Activated naive CD4-positive, alpha-beta T cell treated with anti-CD3 and anti-CD28 coated beads for 36 hours (primary cell): ENCODE data around the gene COX6B2. TPM values are rescaled to one million over a fixed set of nuclear protein-coding genes. Genes with fewer than 3 reads are reported as not detected.
A peak's percentile ranks its signal among the peaks of the same experiment; 100 is the strongest.
"Not testable (repeated sequence)": the region's sequence is repeated elsewhere in the genome, so short reads cannot be mapped to it uniquely, and the experiment has no call there.

Experiments
- CTCF ChIA-PET: fragments of 350-600 bp; sonication (Branson Sonifier 250); formaldehyde crosslinking; loops from one replicate; lab custom pipeline; 2021; ENCODE audit warnings: antibody characterized with exemption; lab: Charles Lee
- DNase-seq: peaks from one replicate; pipeline ENCODE4 v3.0.0-alpha.2; 2020
- H3K27ac Mint-ChIP-seq: one replicate; pipeline ENCODE4 v1.8.0; 2021; ENCODE audit warnings: mild to moderate bottlenecking, mixed read lengths
- H3K27me3 Mint-ChIP-seq: one replicate; pipeline ENCODE4 v1.8.0; 2021; ENCODE audit warnings: low read depth, mixed read lengths
- H3K36me3 Mint-ChIP-seq: one replicate; pipeline ENCODE4 v1.8.0; 2021; ENCODE audit warnings: low read depth, mixed read lengths
- H3K4me1 Mint-ChIP-seq: one replicate; pipeline ENCODE4 v1.8.0; 2021; ENCODE audit warnings: low read depth, mixed read lengths
- H3K4me3 Mint-ChIP-seq: one replicate; pipeline ENCODE4 v1.8.0; 2021; ENCODE audit warnings: mild to moderate bottlenecking, moderate library complexity, mixed read lengths
- H3K9me3 Mint-ChIP-seq: one replicate; pipeline ENCODE4 v1.8.0; 2021; ENCODE audit warnings: mixed read lengths
- intact Hi-C: fragments of 100-400 bp; cut with micrococcal nuclease; formaldehyde crosslinking; loops from one replicate; pipeline ENCODE4 v1.15.1; 2023
- total RNA-seq, 2 experiments: library from RNA; stranded (reverse); gene quantifications; one replicate each; pipeline ENCODE4 v1.2.3, GENCODE V29; 2021

The COX6B2 gene
- total RNA-seq, 2 experiments from 2014 or later: 0.57 to 0.64 TPM

DNA sequence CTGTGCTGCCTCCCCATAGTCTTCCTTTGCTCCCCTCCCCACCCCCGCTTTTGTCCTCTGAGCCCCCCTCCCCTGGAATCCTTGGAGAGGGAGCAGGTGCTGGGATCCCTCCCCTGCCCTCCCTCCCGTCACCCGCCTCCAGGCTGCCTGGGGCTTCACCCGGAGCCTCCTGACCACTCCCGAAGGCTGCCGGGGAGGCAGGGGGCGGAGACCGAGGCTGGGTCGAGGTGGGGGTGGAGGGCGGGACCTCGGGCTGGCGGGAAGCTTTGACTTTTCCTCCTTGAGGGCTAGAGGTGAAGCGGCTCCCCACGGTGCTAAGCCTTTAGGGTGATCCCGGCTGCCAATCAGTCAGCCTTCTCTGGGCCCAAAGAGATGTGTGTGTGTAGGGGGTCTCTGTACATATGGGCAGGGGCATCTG is 13.3 kb downstream of the COX6B2 start:
- DNase-seq: peak; percentile 86
- no peaks in the 10 kb centered on the region for H3K27me3 Mint-ChIP-seq
- intact Hi-C loops: no loop called here
- CTCF ChIA-PET: interaction anchor here (1.4 kb wide), 1 partner anchor 43 kb away, joined by 5 read pairs; the partner anchor contains the start of gene TMEM238
- H3K4me1 Mint-ChIP-seq: peaks cover 12% of the 10 kb centered on the region
- H3K9me3 Mint-ChIP-seq: no peaks in the 10 kb centered on the region
- peak overlapping the region; percentile 27 for H3K27ac Mint-ChIP-seq
- H3K4me3 Mint-ChIP-seq: peak overlapping the region; percentile 90
- peaks cover 12% of the 10 kb centered on the region for H3K36me3 Mint-ChIP-seq

DNA sequence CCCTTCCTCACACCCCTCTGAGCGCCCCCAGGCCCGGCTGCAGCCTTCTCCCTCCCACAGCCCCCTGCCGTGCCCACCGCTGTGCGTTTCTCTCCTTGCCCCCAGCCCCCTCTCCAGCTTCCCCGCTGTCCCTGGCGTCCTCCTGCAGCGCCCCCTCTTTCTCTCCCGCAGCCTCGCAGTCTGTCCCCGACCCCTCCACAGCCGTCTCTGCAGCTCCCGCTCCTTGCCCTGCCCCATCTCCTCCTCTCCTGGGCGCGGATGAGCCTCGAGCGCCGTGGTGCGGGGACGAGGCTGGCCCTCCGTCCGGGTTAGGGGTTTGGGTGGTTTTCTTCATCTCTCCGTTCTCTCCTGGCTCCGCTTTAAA is 13.8 kb downstream of the COX6B2 start:
- H3K9me3 Mint-ChIP-seq: no peaks in the 10 kb centered on the region
- peak overlapping the region; percentile 3 for H3K27ac Mint-ChIP-seq
- H3K4me3 Mint-ChIP-seq: peak overlapping the region; percentile 90
- intact Hi-C loops: no loop called here
- CTCF ChIA-PET: interaction anchor here (1.4 kb wide), 1 partner anchor 44 kb away, joined by 5 read pairs; the partner anchor contains the start of gene TMEM238
- H3K4me1 Mint-ChIP-seq: peaks cover 12% of the 10 kb centered on the region
- DNase-seq: peak; percentile 47
- H3K27me3 Mint-ChIP-seq: no peaks in the 10 kb centered on the region
- H3K36me3 Mint-ChIP-seq: peaks cover 12% of the 10 kb centered on the region

DNA sequence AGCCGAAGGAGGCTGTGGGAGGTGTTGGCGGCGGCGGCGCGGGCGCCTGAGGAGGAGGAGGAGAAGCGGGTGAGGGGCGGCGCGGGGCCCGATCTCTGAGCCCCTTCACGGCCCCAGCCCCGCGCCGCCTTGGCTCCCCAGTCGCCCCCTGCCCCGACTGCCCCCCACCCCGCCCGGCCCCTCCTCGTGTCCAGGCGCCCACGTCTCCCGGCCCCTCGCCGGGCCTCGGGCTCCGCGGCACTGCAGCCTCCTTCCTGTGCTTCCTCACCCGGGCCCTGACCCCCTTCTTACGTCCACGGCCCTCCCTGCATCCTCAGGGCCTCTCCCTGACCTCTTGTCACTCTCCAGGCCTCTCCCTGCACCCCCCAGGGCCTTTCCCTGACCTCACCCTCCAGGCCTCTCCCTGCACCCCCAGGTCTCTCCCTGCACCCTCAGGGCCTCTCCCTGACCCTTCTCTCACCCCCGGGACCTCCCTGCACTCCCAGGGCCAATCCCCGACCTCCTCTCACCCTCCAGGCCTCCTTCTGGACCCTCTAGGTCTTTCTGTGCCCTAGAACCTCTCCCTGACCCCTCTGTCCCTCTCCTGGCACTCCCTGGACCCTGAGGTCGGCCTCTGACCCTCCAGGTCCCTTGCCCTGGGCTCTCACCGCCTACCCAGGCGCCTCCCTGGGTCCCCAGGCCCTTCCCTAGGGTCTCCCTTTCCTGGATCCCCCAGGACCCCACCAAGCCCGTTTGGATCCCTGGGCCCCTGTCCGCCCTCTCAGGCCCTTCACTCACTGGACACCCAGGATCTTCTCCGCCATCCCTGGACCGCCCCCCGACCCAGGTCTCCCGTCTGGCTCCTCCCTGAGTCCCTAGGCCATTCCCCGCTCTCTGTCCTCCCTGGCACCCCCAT is 14.4 kb downstream of the COX6B2 start:
- peaks cover 12% of the 10 kb centered on the region for H3K4me1 Mint-ChIP-seq
- peak; percentile 63 for DNase-seq
- intact Hi-C loops: loop anchor here (1.0 to 5.0 kb wide), 14 partner anchors 14 to 875 kb away; partner anchors contain the start of genes COX6B2, FIZ1, HSPBP1 and ISOC2

DNA sequence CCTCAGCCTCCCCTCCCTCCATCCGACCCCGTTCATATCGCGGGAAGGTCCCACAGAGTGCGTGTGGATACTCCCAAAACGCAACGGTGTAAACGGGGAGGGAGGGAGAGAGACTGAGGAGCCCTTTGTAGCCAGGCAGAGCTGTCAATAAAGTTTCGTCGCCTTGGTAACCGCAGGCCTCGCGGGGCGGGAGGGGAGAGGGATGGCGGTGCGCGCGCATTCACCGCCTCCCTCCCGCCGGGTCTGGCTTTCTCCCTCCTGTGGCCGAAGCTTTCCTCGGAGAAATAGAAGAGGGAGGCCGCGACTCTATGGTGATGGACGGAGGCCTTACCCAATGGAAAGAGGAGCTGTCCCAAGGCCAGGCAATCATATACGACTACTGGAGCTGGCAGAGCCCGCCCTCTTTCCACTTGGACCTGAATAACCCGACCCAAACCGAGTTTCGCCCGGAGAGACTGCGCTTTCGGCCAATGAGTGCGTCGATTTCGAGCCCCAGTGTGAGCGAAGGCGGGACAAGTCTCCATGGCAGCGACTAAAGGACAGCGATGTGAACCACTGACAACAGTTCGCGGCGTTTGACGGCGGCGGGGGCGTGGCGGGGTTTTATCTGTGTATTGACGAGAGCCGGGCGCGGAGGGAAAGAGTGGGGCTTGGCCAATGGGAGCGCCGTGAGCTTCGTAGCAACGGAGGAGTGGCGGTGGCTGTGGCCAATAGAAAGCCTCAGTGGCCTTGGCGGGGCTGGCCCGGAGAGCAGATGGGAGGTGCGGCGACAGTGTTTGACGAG is 15.2 kb downstream of the COX6B2 start, which contains the start of gene KMT5C:
Gene KMT5C, plus strand, starts transcription at position 772 of the 784 bp plus-strand sequence. CDS start 2,061 bp downstream, outside the sequence.
- Mint-ChIP-seq H3K4me3 (peak within 1 kb of the TSS; percentile 90), H3K4me1 (peaks cover 12% of the 10 kb centered on the region), H3K27ac (peak within 1 kb of the TSS; percentile 92), H3K9me3 (no peaks in the 10 kb centered on the region), H3K36me3 (peaks cover 12% of the 10 kb centered on the region), H3K27me3 (no peaks in the 10 kb centered on the region)
- intact Hi-C loops: loop anchor here (1.0 to 5.0 kb wide), 14 partner anchors 15 to 874 kb away; partner anchors contain the start of genes COX6B2, FIZ1, HSPBP1 and ISOC2
- CTCF ChIA-PET: interaction anchor here (1.0 to 1.8 kb wide), 4 partner anchors 19 to 83 kb away, joined by 3 read pairs; partner anchors contain the start of gene HSPBP1
- DNase-seq: peak; percentile 100

More for the DNA sequence above, 14.4 kb downstream of the COX6B2 start:
- Mint-ChIP-seq H3K9me3 (no peaks in the 10 kb centered on the region), H3K4me3 (peak overlapping the region; percentile 90), H3K36me3 (peaks cover 12% of the 10 kb centered on the region), H3K27ac (peak overlapping the region; percentile 92), H3K27me3 (no peaks in the 10 kb centered on the region)
- CTCF ChIA-PET: interaction anchor here (1.0 to 1.4 kb wide), 3 partner anchors 19 to 44 kb away, joined by 3 to 5 read pairs (median 3); partner anchors contain the start of gene TMEM238

DNA sequence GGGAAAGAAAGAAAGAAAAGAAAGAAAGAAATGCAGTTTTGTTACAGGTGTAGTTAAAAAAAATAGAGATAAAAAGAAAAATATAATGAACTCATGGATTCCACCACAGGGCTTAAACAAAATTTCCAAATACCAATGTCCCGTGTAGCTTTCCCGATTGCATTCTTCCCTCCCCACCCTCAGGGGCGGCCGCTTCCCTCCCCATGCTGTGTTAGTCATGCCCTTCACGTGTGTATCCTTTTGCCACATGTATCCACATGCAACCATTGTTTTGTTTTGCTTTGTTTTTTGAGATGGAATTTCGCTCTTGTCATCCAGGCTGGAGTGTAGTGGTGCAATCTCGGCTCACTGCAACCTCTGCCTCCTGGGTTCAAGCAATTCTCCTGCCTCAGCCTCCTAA is 18.4 kb downstream of the COX6B2 start:
- no peak for DNase-seq
- Mint-ChIP-seq H3K27ac (no peak overlapping the region), H3K4me3 (no peak overlapping the region), H3K4me1 (peaks cover 7% of the 10 kb centered on the region), H3K27me3 (peaks cover 5% of the 10 kb centered on the region), H3K36me3 (no peaks in the 10 kb centered on the region), H3K9me3 (no peaks in the 10 kb centered on the region)
- intact Hi-C loops: loop anchor here (5.0 kb wide), 1 partner anchor 316 kb away; no protein-coding TSS in a partner anchor
- CTCF ChIA-PET: interaction anchor here (1.7 kb wide), 1 partner anchor 34 kb away, joined by 5 read pairs; no protein-coding TSS in a partner anchor

DNA sequence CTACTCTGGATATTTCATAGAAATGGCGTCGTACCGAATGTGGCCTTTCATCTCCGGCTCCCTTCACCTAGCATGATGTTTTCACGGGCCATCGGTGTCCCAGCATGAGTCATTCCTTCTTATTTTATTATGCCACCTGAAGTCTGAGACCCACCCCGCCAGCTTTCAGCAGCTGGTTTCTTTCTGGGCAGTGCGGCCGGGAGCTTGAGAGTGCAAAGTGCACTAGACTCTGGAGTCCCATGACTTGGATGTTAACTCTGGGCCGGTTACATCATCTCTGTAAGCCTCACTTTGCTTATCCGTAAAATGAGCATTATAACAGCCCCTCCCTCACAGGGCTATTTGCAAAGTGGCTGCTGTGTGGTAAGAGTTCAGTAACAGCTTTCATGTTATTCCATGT is 20.6 kb downstream of the COX6B2 start:
- Mint-ChIP-seq H3K36me3 (no peaks in the 10 kb centered on the region), H3K9me3 (no peaks in the 10 kb centered on the region), H3K4me3 (no peak overlapping the region), H3K4me1 (peaks cover 5% of the 10 kb centered on the region), H3K27ac (no peak overlapping the region), H3K27me3 (peaks cover 5% of the 10 kb centered on the region)
- no peak for DNase-seq
- CTCF ChIA-PET: no interaction called here
- intact Hi-C loops: no loop called here

DNA sequence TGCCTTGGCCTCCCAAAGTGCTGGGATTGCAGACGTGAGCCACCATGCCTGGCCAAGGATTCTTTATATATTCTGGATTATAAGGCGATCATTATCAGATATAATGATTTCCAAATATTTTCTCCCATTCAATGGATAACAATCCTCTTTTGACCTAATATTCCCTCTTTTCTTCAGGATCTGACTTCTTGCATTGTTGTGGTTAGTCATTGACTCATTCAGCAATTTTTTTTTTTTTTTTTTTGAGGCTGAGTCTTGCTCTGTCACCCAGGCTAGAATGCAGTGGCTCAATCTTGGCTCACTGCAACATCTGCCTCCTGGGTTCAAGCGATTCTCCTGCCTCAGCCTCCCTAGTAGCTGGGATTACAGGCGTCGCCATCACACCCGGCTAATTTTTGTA is 24.7 kb downstream of the COX6B2 start:
- H3K4me1 Mint-ChIP-seq, intact Hi-C loops, H3K9me3 Mint-ChIP-seq, H3K27ac Mint-ChIP-seq, H3K36me3 Mint-ChIP-seq, CTCF ChIA-PET, H3K27me3 Mint-ChIP-seq, DNase-seq, H3K4me3 Mint-ChIP-seq: not testable (repeated sequence)

DNA sequence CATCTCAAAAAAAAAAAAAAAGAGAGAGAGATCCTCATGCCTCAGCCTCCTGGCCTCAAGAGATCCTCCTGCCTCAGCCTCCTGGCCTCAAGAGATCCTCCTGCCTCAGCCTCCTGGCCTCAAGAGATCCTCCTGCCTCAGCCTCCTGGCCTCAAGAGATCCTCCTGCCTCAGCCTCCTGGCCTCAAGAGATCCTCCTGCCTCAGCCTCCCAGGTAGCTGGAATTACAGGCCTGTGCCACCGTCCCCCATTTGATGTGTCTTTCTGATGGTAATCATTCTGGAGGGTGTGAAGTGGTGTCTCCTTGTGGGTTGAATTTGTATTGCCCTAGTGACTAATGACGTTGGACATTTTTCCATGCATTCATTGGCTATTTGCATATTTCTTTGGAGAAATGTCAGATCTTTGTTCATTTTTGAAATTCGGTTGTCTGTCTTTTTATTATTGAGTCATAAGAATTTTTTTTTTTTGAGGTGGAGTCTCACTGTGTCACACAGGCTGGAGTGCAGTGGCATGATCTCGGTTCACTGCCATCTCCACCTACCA is 25.7 kb downstream of the COX6B2 start:
- H3K27ac Mint-ChIP-seq, H3K4me1 Mint-ChIP-seq, H3K4me3 Mint-ChIP-seq, H3K36me3 Mint-ChIP-seq, H3K27me3 Mint-ChIP-seq, DNase-seq, H3K9me3 Mint-ChIP-seq, intact Hi-C loops: not testable (repeated sequence)
- CTCF ChIA-PET: interaction anchor here (0.7 kb wide), 1 partner anchor 91 kb away, joined by 7 read pairs; no protein-coding TSS in a partner anchor

DNA sequence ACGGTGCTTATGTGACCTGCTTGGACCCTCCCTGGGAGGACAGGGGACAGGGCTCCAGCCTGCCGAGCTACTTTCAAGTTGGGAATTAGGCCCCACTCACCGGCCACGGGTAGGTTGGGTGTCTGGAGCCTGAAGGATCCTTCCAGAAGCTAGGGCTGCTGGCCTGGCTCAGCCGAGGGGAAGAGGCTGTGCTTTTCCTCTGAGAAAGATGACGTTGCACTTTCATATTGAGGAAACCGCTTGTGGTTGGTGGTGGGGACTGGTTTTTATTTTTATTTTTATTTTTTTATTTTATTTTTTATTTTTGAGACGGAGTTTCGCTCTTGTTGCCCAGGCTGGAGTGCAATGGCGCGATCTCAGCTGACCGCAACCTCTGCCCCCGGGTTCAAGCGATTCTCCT is 29.3 kb downstream of the COX6B2 start, which contains the start of gene TMEM150B:
Gene TMEM150B, minus strand, starts transcription at position 170 of the 400 bp plus-strand sequence. CDS start 4,305 bp downstream, outside the sequence.
- intact Hi-C loops: no loop called here
- CTCF ChIA-PET: no interaction called here
- Mint-ChIP-seq H3K36me3 (no peaks in the 10 kb centered on the region), H3K27ac (no peak within 1 kb of the TSS), H3K4me1 (no peaks in the 10 kb centered on the region), H3K9me3 (no peaks in the 10 kb centered on the region), H3K27me3 (peaks cover 6% of the 10 kb centered on the region), H3K4me3 (no peak within 1 kb of the TSS)
- no peak for DNase-seq

DNA sequence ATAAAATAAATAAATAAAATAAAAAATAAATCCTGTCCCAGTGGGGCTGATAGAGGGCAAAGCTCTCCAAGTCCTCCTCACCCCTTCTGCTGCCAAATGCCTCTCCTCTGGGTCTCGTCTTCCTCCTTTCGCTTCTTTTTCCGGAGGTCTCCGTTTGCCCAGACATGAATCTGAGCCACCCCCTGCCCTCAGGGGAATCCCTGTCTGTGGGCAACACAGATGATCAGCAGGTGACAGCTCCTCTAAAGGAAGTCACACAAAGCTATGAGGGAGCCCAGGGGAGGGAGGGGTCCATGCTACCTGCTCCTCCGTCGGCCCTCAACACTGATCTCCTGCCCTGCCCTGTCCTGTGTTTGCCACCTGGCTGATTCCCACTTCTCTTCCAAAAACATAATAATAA is 29.9 kb downstream of the COX6B2 start:
- CTCF ChIA-PET: no interaction called here
- no peak overlapping the region for H3K4me3 Mint-ChIP-seq

DNA sequence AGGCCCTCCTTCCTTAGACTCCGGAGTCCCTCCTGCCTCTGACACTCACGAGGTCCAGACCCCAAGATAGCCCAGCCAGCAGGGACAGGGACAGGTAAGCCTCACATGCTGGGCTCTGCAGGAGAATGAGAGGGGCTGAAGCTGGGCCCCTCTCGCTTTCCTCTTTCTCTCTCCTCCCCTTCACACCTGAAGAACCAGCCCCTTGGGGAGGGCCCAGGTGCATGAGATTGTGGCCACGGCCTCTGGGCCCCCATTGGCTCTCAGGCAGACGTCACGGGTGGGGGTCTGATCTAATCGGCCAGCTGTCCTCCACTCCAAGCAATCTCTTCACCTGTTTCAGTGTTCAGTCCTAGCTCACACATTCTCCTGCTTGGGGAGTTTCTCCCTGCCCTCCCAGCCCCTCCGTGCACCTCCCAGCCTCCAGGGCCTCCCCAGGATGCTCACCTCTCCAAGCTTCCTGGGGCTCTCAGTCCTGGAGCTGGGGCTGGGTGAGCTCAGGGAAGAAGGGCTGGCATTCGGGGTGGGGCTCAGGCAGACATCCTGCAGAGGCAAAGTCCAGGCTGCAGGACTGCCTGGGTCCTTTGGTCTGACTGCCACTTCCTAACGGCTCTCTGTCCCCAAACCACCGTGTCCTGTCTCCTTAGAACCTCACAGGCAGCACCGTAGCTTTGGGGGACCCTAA is 32.2 kb downstream of the COX6B2 start:
- intact Hi-C loops: no loop called here
- CTCF ChIA-PET: interaction anchor here (0.6 to 2.4 kb wide), 2 partner anchors 20 to 46 kb away, joined by 3 to 7 read pairs; no protein-coding TSS in a partner anchor
- H3K4me3 Mint-ChIP-seq: no peak overlapping the region
- H3K4me1 Mint-ChIP-seq: no peaks in the 10 kb centered on the region
- no peak overlapping the region for H3K27ac Mint-ChIP-seq
- peaks cover 6% of the 10 kb centered on the region for H3K27me3 Mint-ChIP-seq
- H3K9me3 Mint-ChIP-seq: no peaks in the 10 kb centered on the region
- DNase-seq: no peak
- no peaks in the 10 kb centered on the region for H3K36me3 Mint-ChIP-seq

More for the DNA sequence above, 29.9 kb downstream of the COX6B2 start:
- no peaks in the 10 kb centered on the region for H3K4me1 Mint-ChIP-seq
- H3K9me3 Mint-ChIP-seq: no peaks in the 10 kb centered on the region
- intact Hi-C loops: no loop called here
- no peak overlapping the region for H3K27ac Mint-ChIP-seq
- no peaks in the 10 kb centered on the region for H3K36me3 Mint-ChIP-seq
- no peak for DNase-seq
- peaks cover 6% of the 10 kb centered on the region for H3K27me3 Mint-ChIP-seq
